Skeletal muscle tissue (tissue), 4 donors: ENCODE data around the gene CCDC170. TPM values are rescaled to one million over a fixed set of nuclear protein-coding genes. Genes with fewer than 3 reads are reported as not detected.
"Not testable (repeated sequence)": the region's sequence is repeated elsewhere in the genome, so short reads cannot be mapped to it uniquely, and the experiment has no call there.

ENCODE experiments used
- H3K27ac ChIP-seq: one replicate; pipeline ENCODE4 v1.7.0; 2013; ENCODE audit warnings: mild to moderate bottlenecking, low read depth, low read length, inconsistent platforms
- H3K27me3 ChIP-seq, 3 donors: one replicate each; pipeline ENCODE4 v1.7.0; 2013; ENCODE audit warnings: low read length in 3 of 3; ENCODE audit not compliant: control insufficient read depth in 3 of 3, insufficient read depth in 3 of 3
- H3K36me3 ChIP-seq, 3 donors: one replicate each; pipeline ENCODE4 v1.7.0; 2013; ENCODE audit warnings: low read length in 3 of 3; ENCODE audit not compliant: control insufficient read depth in 3 of 3, insufficient read depth in 3 of 3
- H3K4me1 ChIP-seq, 3 donors: one replicate each; pipeline ENCODE4 v1.7.0; 2013; ENCODE audit warnings: low read length in 3 of 3, mild to moderate bottlenecking in 3 of 3; ENCODE audit not compliant: control insufficient read depth in 3 of 3, insufficient read depth in 3 of 3
- H3K4me3 ChIP-seq, 3 donors: one replicate each; pipeline ENCODE4 v1.7.0; 2013; ENCODE audit warnings: low read length in 3 of 3
- H3K9ac ChIP-seq, 3 donors: one replicate each; pipeline ENCODE4 v1.7.0; 2013; ENCODE audit warnings: low read length in 3 of 3, mild to moderate bottlenecking in 3 of 3, moderate library complexity in 2 of 3, low read depth in 1 of 3
- H3K9me3 ChIP-seq, 3 donors: one replicate each; pipeline ENCODE4 v1.7.0; 2013; ENCODE audit warnings: low read length in 3 of 3; ENCODE audit not compliant: control insufficient read depth in 3 of 3
- total RNA-seq: library from RNA; depleted of rRNA; stranded (reverse); fragments of >200 nt; gene quantifications from one replicate; pipeline ENCODE4 v1.2.3, GENCODE V29; 2014
- donor health status: Osteomylitis.

The CCDC170 gene
- total RNA-seq, 1 donor from 2014 or later = 1.0 TPM

DNA sequence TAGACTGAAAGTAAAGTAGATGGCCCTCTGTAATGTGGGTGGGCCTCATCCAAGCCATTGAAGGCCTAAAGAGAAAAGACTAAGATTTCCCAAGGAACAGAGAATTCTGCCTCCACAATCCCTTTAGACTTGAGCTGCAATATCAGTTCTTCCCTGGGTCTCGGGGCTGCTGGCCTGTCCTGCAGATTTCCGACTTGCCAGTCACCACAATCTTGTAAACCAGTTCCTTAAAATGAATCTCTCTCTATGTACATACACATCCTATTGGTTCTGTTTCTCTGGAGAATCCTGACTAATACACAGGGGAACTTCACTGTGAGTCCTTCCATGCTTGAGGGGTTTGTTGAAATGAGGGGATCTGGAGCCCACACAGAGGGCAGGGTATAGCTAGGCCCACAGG is 12.9 kb downstream of the CCDC170 start:
- Histone ChIP-seq H3K4me3 (no peak overlapping the region), H3K27me3 (no peaks in the 10 kb centered on the region), H3K27ac (no peak overlapping the region), H3K4me1 (no peaks in the 10 kb centered on the region), H3K9me3 (no peaks in the 10 kb centered on the region), H3K9ac (no peak overlapping the region), H3K36me3 (no peaks in the 10 kb centered on the region)

DNA sequence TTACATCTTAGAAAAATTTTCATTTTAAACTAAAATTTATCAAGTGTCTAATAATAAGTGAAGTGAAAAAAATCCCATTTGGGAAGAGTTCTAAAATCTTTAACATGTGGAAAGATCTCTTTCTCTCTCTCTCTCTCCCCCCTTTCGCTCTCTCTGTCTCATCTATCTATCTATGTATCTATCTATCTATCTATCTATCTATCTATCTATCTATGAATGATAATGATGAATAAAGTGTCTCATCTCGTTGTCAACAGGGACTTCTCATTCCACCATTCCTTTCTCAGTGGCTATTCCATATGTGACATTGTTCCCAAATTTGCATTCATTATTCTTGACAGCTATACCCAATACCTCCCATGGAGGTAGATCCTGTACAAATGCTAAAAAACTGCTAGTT is 15.2 kb downstream of the CCDC170 start:
- Histone ChIP-seq H3K9ac (no peak overlapping the region), H3K9me3 (no peaks in the 10 kb centered on the region), H3K27me3 (no peaks in the 10 kb centered on the region), H3K4me1 (no peaks in the 10 kb centered on the region), H3K27ac (no peak overlapping the region), H3K4me3 (no peak overlapping the region), H3K36me3 (no peaks in the 10 kb centered on the region)

DNA sequence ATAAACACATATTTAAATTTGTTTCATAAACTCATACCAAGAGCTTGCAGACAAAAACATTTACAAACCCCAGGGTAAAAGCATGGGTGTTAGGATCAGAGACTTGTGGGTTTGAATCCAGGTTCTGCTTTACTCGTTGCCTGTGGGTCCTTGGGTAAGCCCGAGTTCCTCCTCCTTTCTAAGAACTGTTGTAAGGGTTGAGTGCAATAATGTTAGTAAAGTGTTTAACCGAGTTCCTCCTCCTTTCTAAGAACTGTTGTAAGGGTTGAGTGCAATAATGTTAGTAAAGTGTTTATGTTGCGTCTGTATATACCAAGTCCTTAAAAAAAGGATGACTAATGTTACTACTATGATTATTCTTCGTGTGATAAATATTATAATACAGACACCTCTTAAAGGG is 18.7 kb downstream of the CCDC170 start:
- H3K27ac ChIP-seq = no peak overlapping the region
- H3K9ac ChIP-seq = no peak overlapping the region
- H3K36me3 ChIP-seq = no peaks in the 10 kb centered on the region
- no peaks in the 10 kb centered on the region for H3K27me3 ChIP-seq
- no peak overlapping the region for H3K4me3 ChIP-seq
- H3K4me1 ChIP-seq = no peaks in the 10 kb centered on the region
- no peaks in the 10 kb centered on the region for H3K9me3 ChIP-seq

- H3K27me3 ChIP-seq = no peaks in the 10 kb centered on the region
- no peak overlapping the region for H3K4me3 ChIP-seq
- H3K36me3 ChIP-seq = no peaks in the 10 kb centered on the region
- no peak overlapping the region for H3K27ac ChIP-seq
- H3K9ac ChIP-seq = no peak overlapping the region
- H3K4me1 ChIP-seq = no peaks in the 10 kb centered on the region
- H3K9me3 ChIP-seq = no peaks in the 10 kb centered on the region
Measured at GRCh38 chr6:151514000-151514730, 20.3 kb downstream of the CCDC170 start.

GRCh38 chr6:151518992-151519391 is 25.2 kb downstream of the CCDC170 start:
- not testable (repeated sequence) for H3K36me3 ChIP-seq, H3K4me1 ChIP-seq, H3K9me3 ChIP-seq, H3K4me3 ChIP-seq, H3K27me3 ChIP-seq, H3K27ac ChIP-seq, H3K9ac ChIP-seq

- Histone ChIP-seq H3K4me3 (no peak overlapping the region), H3K27me3 (no peaks in the 10 kb centered on the region), H3K4me1 (no peaks in the 10 kb centered on the region), H3K36me3 (no peaks in the 10 kb centered on the region), H3K9me3 (peaks cover 0 to 3% (median 0%) of the 10 kb centered on the region in 3 donors), H3K9ac (no peak overlapping the region), H3K27ac (no peak overlapping the region)
Measured at GRCh38 chr6:151523034-151523433, 29.2 kb downstream of the CCDC170 start.

- no peak overlapping the region for H3K27ac ChIP-seq
- no peaks in the 10 kb centered on the region for H3K36me3 ChIP-seq
- H3K4me1 ChIP-seq = no peaks in the 10 kb centered on the region
- H3K27me3 ChIP-seq = no peaks in the 10 kb centered on the region
- no peak overlapping the region for H3K4me3 ChIP-seq
- peaks cover 0 to 3% (median 0%) of the 10 kb centered on the region in 3 donors for H3K9me3 ChIP-seq
- H3K9ac ChIP-seq = no peak overlapping the region
Measured at GRCh38 chr6:151524059-151524458, 30.2 kb downstream of the CCDC170 start.

DNA sequence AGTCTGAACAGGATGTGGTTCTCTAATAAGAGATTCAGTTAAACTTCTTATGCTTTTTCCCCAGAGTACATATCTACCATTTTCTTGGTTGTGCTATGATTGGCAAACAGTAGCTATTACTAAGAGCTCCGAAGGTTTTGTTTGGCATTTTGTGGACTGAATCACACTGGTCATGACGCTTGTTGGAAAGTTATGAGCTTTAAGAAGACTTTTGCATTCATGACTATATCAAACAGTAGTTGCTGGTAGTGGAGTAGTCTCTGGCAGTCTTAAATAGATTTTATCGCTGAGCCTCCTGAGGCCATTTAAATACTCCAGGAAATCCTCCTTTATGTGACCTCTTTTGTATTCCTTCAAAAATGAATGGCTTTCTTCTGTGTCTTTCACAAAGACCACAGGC is 40.8 kb downstream of the CCDC170 start:
- Histone ChIP-seq H3K27ac (no peak overlapping the region), H3K9ac (no peak overlapping the region), H3K9me3 (no peaks in the 10 kb centered on the region), H3K27me3 (no peaks in the 10 kb centered on the region), H3K4me1 (peaks cover 0 to 6% (median 0%) of the 10 kb centered on the region in 3 donors), H3K4me3 (no peak overlapping the region), H3K36me3 (no peaks in the 10 kb centered on the region)

GRCh38 chr6:151535476-151536187 is 41.8 kb downstream of the CCDC170 start:
- H3K36me3 ChIP-seq = no peaks in the 10 kb centered on the region
- peak overlapping the region; percentile 30 for H3K27ac ChIP-seq
- no peak overlapping the region for H3K4me3 ChIP-seq
- no peaks in the 10 kb centered on the region for H3K27me3 ChIP-seq
- peaks cover 0 to 6% (median 0%) of the 10 kb centered on the region in 3 donors for H3K4me1 ChIP-seq
- no peaks in the 10 kb centered on the region for H3K9me3 ChIP-seq
- no peak overlapping the region for H3K9ac ChIP-seq

- H3K27ac ChIP-seq = peak overlapping the region; percentile 30
- no peaks in the 10 kb centered on the region for H3K9me3 ChIP-seq
- H3K4me1 ChIP-seq = peaks cover 0 to 6% (median 0%) of the 10 kb centered on the region in 3 donors
- H3K36me3 ChIP-seq = no peaks in the 10 kb centered on the region
- H3K27me3 ChIP-seq = no peaks in the 10 kb centered on the region
- no peak overlapping the region for H3K9ac ChIP-seq
- H3K4me3 ChIP-seq = no peak overlapping the region
Measured at GRCh38 chr6:151536188-151536479, 42.3 kb downstream of the CCDC170 start.
